ENCODE data around the gene CTNNA2.

CTNNA2 gene

GRCh38 chr2:80153151-80153550 lies 640.3 kb downstream of the CTNNA2 start:
- no peak overlapping the region for H3K27ac Mint-ChIP-seq
- no peaks in the 10 kb centered on the region for H3K4me1 Mint-ChIP-seq
- DNase-seq (no peak), ATAC-seq (replicated peaks) (no peak)
- H3K4me3 Mint-ChIP-seq: no peak overlapping the region
- H3K36me3 Mint-ChIP-seq: no peaks in the 10 kb centered on the region
- no peaks in the 10 kb centered on the region for H3K27me3 Mint-ChIP-seq
- peaks cover 2 to 4% of the 10 kb centered on the region in 2 donors for H3K9me3 Mint-ChIP-seq

- DNase-seq: no peak
- H3K27ac Mint-ChIP-seq: no peak overlapping the region
- ATAC-seq (replicated peaks): no peak
- no peak overlapping the region for H3K4me3 Mint-ChIP-seq
- H3K4me1 Mint-ChIP-seq: no peaks in the 10 kb centered on the region
- no peaks in the 10 kb centered on the region for H3K36me3 Mint-ChIP-seq
- peaks cover 2 to 4% of the 10 kb centered on the region in 2 donors for H3K9me3 Mint-ChIP-seq
- no peaks in the 10 kb centered on the region for H3K27me3 Mint-ChIP-seq
These were observed 640.9 kb downstream of the CTNNA2 start for GRCh38 chr2:80153768-80154167.

GRCh38 chr2:80154231-80154915 lies 641.5 kb downstream of the CTNNA2 start:
- Mint-ChIP-seq H3K27ac (no peak overlapping the region), H3K4me3 (no peak overlapping the region), H3K27me3 (no peaks in the 10 kb centered on the region), H3K36me3 (no peaks in the 10 kb centered on the region), H3K4me1 (no peaks in the 10 kb centered on the region), H3K9me3 (peaks cover 2 to 4% of the 10 kb centered on the region in 2 donors)
- DNase-seq (no peak), ATAC-seq (replicated peaks) (no peak)

GRCh38 chr2:80164375-80164774 lies 651.5 kb downstream of the CTNNA2 start:
- Mint-ChIP-seq H3K27ac (no peak overlapping the region), H3K4me3 (no peak overlapping the region)
- ATAC-seq (replicated peaks): no peak

GRCh38 chr2:80166483-80167171 lies 653.8 kb downstream of the CTNNA2 start:
- no peaks in the 10 kb centered on the region for H3K27me3 Mint-ChIP-seq
- H3K4me3 Mint-ChIP-seq: no peak overlapping the region
- peaks cover 5 to 7% of the 10 kb centered on the region in 2 donors for H3K9me3 Mint-ChIP-seq
- H3K4me1 Mint-ChIP-seq: no peaks in the 10 kb centered on the region
- no peaks in the 10 kb centered on the region for H3K36me3 Mint-ChIP-seq
- DNase-seq: no peak
- H3K27ac Mint-ChIP-seq: no peak overlapping the region
- ATAC-seq (replicated peaks): no peak

More at GRCh38 chr2:80164375-80164774, 651.5 kb downstream of the CTNNA2 start:
- DNase-seq: no peak
- Mint-ChIP-seq H3K9me3 (peaks cover 5% of the 10 kb centered on the region in 2 donors), H3K36me3 (no peaks in the 10 kb centered on the region), H3K4me1 (no peaks in the 10 kb centered on the region), H3K27me3 (no peaks in the 10 kb centered on the region)

GRCh38 chr2:80167284-80167808 lies 654.5 kb downstream of the CTNNA2 start:
- Mint-ChIP-seq H3K27me3 (no peaks in the 10 kb centered on the region), H3K36me3 (no peaks in the 10 kb centered on the region), H3K4me1 (no peaks in the 10 kb centered on the region), H3K9me3 (peaks cover 5 to 7% of the 10 kb centered on the region in 2 donors), H3K27ac (no peak overlapping the region), H3K4me3 (no peak overlapping the region)
- DNase-seq (no peak), ATAC-seq (replicated peaks) (no peak)

GRCh38 chr2:80168037-80168436 lies 655.2 kb downstream of the CTNNA2 start:
- no peak for ATAC-seq (replicated peaks)
- Mint-ChIP-seq H3K4me3 (no peak overlapping the region), H3K27me3 (no peaks in the 10 kb centered on the region), H3K27ac (no peak overlapping the region), H3K36me3 (no peaks in the 10 kb centered on the region), H3K4me1 (no peaks in the 10 kb centered on the region), H3K9me3 (peaks cover 5 to 7% of the 10 kb centered on the region in 2 donors)
- DNase-seq: no peak

- Mint-ChIP-seq H3K4me1 (no peaks in the 10 kb centered on the region), H3K36me3 (no peaks in the 10 kb centered on the region), H3K9me3 (peaks cover 5 to 9% of the 10 kb centered on the region in 2 donors), H3K27me3 (no peaks in the 10 kb centered on the region), H3K4me3 (no peak overlapping the region), H3K27ac (no peak overlapping the region)
- no peak for ATAC-seq (replicated peaks)
- DNase-seq: no peak
These were observed 656.0 kb downstream of the CTNNA2 start for GRCh38 chr2:80168801-80169200.

- H3K4me1 Mint-ChIP-seq: no peaks in the 10 kb centered on the region
- H3K27ac Mint-ChIP-seq: no peak overlapping the region
- no peak overlapping the region for H3K4me3 Mint-ChIP-seq
- peaks cover 9 to 10% of the 10 kb centered on the region in 2 donors for H3K9me3 Mint-ChIP-seq
- no peaks in the 10 kb centered on the region for H3K36me3 Mint-ChIP-seq
- H3K27me3 Mint-ChIP-seq: no peaks in the 10 kb centered on the region
- DNase-seq (no peak), ATAC-seq (replicated peaks) (no peak)
These were observed 657.2 kb downstream of the CTNNA2 start for GRCh38 chr2:80169811-80170594.

- Mint-ChIP-seq H3K27me3 (no peaks in the 10 kb centered on the region), H3K4me1 (no peaks in the 10 kb centered on the region), H3K4me3 (no peak overlapping the region), H3K36me3 (no peaks in the 10 kb centered on the region), H3K9me3 (peaks cover 7 to 12% of the 10 kb centered on the region in 2 donors), H3K27ac (no peak overlapping the region)
- DNase-seq (no peak), ATAC-seq (replicated peaks) (no peak)
These were observed 672.2 kb downstream of the CTNNA2 start for GRCh38 chr2:80185091-80185490.

- H3K4me1 Mint-ChIP-seq: no peaks in the 10 kb centered on the region
These were observed 673.4 kb downstream of the CTNNA2 start for GRCh38 chr2:80186262-80186661.

GRCh38 chr2:80187156-80187555 lies 674.3 kb downstream of the CTNNA2 start:
- no peaks in the 10 kb centered on the region for H3K27me3 Mint-ChIP-seq
- no peak overlapping the region for H3K27ac Mint-ChIP-seq
- no peaks in the 10 kb centered on the region for H3K4me1 Mint-ChIP-seq
- ATAC-seq (replicated peaks) (no peak), DNase-seq (no peak)
- H3K36me3 Mint-ChIP-seq: no peaks in the 10 kb centered on the region
- no peak overlapping the region for H3K4me3 Mint-ChIP-seq
- peaks cover 0 to 1% of the 10 kb centered on the region in 2 donors for H3K9me3 Mint-ChIP-seq

More at GRCh38 chr2:80186262-80186661, 673.4 kb downstream of the CTNNA2 start:
- peaks cover 0 to 4% of the 10 kb centered on the region in 2 donors for H3K9me3 Mint-ChIP-seq
- H3K4me3 Mint-ChIP-seq: no peak overlapping the region
- no peaks in the 10 kb centered on the region for H3K36me3 Mint-ChIP-seq
- no peaks in the 10 kb centered on the region for H3K27me3 Mint-ChIP-seq
- no peak for ATAC-seq (replicated peaks)
- no peak for DNase-seq
- H3K27ac Mint-ChIP-seq: no peak overlapping the region

- Mint-ChIP-seq H3K36me3 (no peaks in the 10 kb centered on the region), H3K27ac (no peak overlapping the region), H3K27me3 (no peaks in the 10 kb centered on the region), H3K4me3 (no peak overlapping the region), H3K9me3 (peaks cover 0 to 1% of the 10 kb centered on the region in 2 donors), H3K4me1 (no peaks in the 10 kb centered on the region)
- ATAC-seq (replicated peaks): no peak
- DNase-seq: no peak
These were observed 677.3 kb downstream of the CTNNA2 start for GRCh38 chr2:80190166-80190565.

GRCh38 chr2:80193566-80193965 lies 680.7 kb downstream of the CTNNA2 start:
- Mint-ChIP-seq H3K4me1 (no peaks in the 10 kb centered on the region), H3K4me3 (no peak overlapping the region), H3K27me3 (no peaks in the 10 kb centered on the region), H3K27ac (no peak overlapping the region), H3K36me3 (no peaks in the 10 kb centered on the region), H3K9me3 (peaks cover 2 to 7% of the 10 kb centered on the region in 2 donors)
- ATAC-seq (replicated peaks) (no peak), DNase-seq (no peak)

Measured in stimulated activated naive B cell treated with anti-CD40 and anti-IgM and Interleukin-4, amounts not matched to agents 10 μg/mL and 1 μg/mL and 100 μg/mL, for 72 hours (primary cell).